ENCODE results near the gene SLC7A7. TPM values are rescaled to one million over a fixed set of nuclear protein-coding genes. Genes with fewer than 3 reads are reported as not detected.
A peak's percentile ranks its signal among the peaks of the same experiment; 100 is the strongest.
"Not testable (repeated sequence)": the region's sequence is repeated elsewhere in the genome, so short reads cannot be mapped to it uniquely, and the experiment has no call there.

Gene SLC7A7
- total RNA-seq, 4 donors from 2014 or later = 1.00 to 67.0 (median 33.6) TPM

DNA sequence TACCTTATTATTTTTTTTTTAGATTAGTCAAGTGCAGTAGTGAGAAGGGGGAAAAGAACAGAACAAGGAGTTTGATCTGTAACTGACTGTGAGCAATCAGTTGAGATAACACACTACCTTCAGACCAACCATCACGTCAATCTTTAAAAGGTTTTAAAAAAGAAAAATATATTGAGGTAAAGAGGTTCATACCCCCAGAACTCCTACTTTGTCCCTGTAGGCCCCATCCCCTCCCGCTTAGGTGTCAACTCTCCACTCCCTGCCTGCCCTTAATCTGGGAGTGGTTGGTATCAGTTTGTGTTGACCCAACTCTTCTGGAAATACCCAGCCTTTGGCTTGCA is 37.3 kb upstream of the SLC7A7 start:
- no peaks in the 10 kb centered on the region for H3K36me3 ChIP-seq
- H3K27me3 ChIP-seq = no peaks in the 10 kb centered on the region
- H3K9me3 ChIP-seq = no peaks in the 10 kb centered on the region
- intact Hi-C loops (cut with DNase I; ENCODE audit: low total_unique reads) (loop anchor here (2.0 to 10.0 kb wide), 2 partner anchors 16 to 298 kb away; partner anchors contain the start of gene MMP14), in situ Hi-C loops (cut with MboI; ENCODE audit: low pct_ligation_motif_present in 1 of 4, low pct_unique_long_range_greater_than_20kb in 1 of 4, low sequenced_read_pairs in 3 of 4) (loop anchor here in 2 of 4 donors (25.0 kb wide), 1 partner anchor 290 kb away; no protein-coding TSS in a partner anchor)
- H3K27ac ChIP-seq = peak overlapping the region; percentile 73 to 83 (median 76)
- TF ChIP-seq POLR2AphosphoS5 (IDR thresholded peaks at IDR 0.05) = no peak
- TF ChIP-seq EP300 (IDR thresholded peaks at IDR 0.05; ENCODE audit: low read depth) = no peak
- no peak for DNase-seq
- peaks cover 28 to 56% (median 42%) of the 10 kb centered on the region in 4 donors for H3K4me1 ChIP-seq
- no peak overlapping the region for H3K4me3 ChIP-seq
- WGBS, 2 donors (ENCODE audit: low coverage in 1 of 2) = 45 to 56% methylated on average over 1 to 2 of the region's 2 CpGs

DNA sequence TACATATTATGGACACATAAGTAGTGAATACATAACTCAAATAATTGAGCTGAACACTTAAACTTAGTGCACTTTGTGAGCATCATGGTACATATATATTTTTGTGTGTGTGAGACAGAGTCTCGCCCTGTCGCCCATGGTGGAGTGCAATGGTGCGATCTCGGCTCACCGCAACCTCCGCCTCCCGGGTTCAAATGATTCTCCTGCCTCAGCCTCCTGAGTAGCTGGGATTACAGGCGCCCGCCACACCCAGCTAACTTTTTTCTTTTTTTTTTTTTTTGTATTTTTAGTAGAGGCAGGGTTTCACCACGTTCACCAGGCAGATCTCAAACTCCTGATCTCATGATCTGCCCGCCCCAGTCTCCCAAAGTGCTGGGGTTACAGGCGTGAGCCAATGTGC is 36.9 kb upstream of the SLC7A7 start:
- in situ Hi-C loops (cut with MboI; ENCODE audit: low pct_ligation_motif_present in 1 of 4, low pct_unique_long_range_greater_than_20kb in 1 of 4, low sequenced_read_pairs in 3 of 4) = loop anchor here in 2 of 4 donors (25.0 kb wide), 1 partner anchor 290 kb away; no protein-coding TSS in a partner anchor

DNA sequence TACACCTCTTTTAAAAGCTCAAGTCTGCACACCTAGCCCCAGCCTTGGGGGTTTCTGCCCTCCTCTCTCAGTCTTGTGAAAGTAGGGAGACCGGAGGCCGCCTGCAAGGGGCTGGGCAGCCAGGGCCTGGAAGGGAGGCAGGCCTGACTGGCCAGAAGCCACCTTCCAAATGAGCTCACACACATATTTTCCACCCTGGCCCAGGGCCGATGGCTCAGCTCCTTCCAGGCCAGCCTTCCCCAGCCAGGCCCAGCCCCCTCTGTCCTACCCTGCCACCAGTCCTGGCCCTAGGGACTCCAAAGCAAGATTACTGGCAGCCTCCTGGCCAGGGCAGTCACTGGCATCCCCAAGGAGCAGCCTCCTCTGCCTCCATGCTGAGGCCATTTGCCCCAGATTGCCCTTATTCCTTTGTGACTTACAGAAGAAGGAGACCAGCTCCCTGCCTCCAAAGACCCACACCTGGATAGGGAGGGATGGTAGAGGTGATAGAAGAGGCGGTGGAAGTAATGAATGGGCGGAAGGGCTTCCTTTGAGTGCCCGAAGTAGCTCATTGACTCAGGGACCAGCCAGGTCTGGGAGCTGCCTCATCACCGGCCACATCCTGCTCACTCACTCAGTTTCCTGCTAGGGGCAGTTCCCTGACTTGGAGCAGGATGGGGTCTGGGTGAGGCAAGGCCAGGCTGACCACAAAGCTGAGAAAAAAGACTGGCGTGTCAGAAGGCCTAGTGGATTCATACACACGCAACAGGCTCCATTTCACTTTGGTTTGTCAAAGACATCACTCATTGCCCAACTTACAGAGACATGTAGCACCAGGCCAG is 35.9 kb upstream of the SLC7A7 start:
- intact Hi-C loops (cut with DNase I; ENCODE audit: low total_unique reads) = loop anchor here (10.0 kb wide), 1 partner anchor 296 kb away; no protein-coding TSS in a partner anchor

More for the DNA sequence above, 36.9 kb upstream of the SLC7A7 start:
- 81 to 82% methylated on average over 12 of the region's 12 CpGs for WGBS, 2 donors (ENCODE audit: low coverage in 1 of 2)
- not testable (repeated sequence) for H3K36me3 ChIP-seq, H3K4me3 ChIP-seq, H3K27me3 ChIP-seq, H3K9me3 ChIP-seq, DNase-seq
- Histone ChIP-seq H3K27ac (peak overlapping the region; percentile 76 to 92 (median 85)), H3K4me1 (peaks cover 32 to 60% (median 45%) of the 10 kb centered on the region in 4 donors)
- intact Hi-C loops (cut with DNase I; ENCODE audit: low total_unique reads) = loop anchor here (2.0 to 10.0 kb wide), 2 partner anchors 15 to 297 kb away; partner anchors contain the start of gene MMP14

DNA sequence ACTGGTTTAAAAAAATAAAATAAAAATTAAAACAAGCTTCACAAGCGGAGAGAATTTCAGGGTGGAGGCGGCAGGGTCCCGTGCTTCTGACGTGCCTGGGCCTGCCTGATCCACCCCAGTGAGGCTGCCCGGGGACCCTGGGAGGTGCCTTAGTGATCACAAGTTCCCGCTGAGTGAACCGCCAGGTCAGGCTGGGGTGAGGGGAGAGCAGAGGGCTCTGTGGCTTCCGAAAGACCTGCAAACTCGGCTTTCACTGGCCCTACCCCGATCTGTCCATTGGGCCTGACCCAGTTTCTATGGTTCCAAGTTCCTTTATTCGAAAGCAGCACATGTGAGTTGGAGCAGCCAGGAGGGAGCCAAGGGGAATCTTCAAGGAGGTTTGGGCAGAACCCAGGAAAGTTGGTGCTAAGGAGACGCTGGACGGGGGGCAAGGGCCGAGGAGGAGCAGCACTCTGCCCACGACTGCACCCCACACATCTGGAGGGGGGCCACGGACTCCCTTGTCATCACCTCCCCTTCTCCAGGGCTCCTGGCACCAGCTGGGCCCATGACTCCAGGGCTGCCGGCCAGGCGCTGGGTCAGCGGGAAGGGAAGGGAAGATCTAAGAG is 34.1 kb upstream of the SLC7A7 start:
- H3K4me3 ChIP-seq = no peak overlapping the region
- WGBS, 2 donors (ENCODE audit: low coverage in 1 of 2) = 60 to 71% methylated on average over 1 to 19 of the region's 19 CpGs
- peak overlapping the region; percentile 76 to 92 (median 85) for H3K27ac ChIP-seq
- TF ChIP-seq EP300 (IDR thresholded peaks at IDR 0.05; ENCODE audit: low read depth) (no peak), POLR2AphosphoS5 (IDR thresholded peaks at IDR 0.05) (no peak), POLR2A (IDR thresholded peaks at IDR 0.05) (no peak)
- TF ChIP-seq, protein P1, sequence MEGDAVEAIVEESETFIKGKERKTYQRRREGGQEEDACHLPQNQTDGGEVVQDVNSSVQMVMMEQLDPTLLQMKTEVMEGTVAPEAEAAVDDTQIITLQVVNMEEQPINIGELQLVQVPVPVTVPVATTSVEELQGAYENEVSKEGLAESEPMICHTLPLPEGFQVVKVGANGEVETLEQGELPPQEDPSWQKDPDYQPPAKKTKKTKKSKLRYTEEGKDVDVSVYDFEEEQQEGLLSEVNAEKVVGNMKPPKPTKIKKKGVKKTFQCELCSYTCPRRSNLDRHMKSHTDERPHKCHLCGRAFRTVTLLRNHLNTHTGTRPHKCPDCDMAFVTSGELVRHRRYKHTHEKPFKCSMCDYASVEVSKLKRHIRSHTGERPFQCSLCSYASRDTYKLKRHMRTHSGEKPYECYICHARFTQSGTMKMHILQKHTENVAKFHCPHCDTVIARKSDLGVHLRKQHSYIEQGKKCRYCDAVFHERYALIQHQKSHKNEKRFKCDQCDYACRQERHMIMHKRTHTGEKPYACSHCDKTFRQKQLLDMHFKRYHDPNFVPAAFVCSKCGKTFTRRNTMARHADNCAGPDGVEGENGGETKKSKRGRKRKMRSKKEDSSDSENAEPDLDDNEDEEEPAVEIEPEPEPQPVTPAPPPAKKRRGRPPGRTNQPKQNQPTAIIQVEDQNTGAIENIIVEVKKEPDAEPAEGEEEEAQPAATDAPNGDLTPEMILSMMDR (IDR thresholded peaks at IDR 0.05) = no peak
- peak; percentile 29 for DNase-seq
- H3K27me3 ChIP-seq = no peaks in the 10 kb centered on the region
- in situ Hi-C loops (cut with MboI; ENCODE audit: low pct_ligation_motif_present in 1 of 4, low pct_unique_long_range_greater_than_20kb in 1 of 4, low sequenced_read_pairs in 3 of 4) (loop anchor here in 2 of 4 donors (10.0 to 25.0 kb wide), 2 partner anchors 262 to 285 kb away; partner anchors contain the start of genes ABHD4 (in 1 of the 2) and DAD1 (in 1 of the 2)), intact Hi-C loops (cut with DNase I; ENCODE audit: low total_unique reads) (no loop called here)
- peaks cover 0 to 21% (median 2%) of the 10 kb centered on the region in 4 donors for H3K36me3 ChIP-seq
- H3K9me3 ChIP-seq = no peaks in the 10 kb centered on the region
- peaks cover 39 to 78% (median 60%) of the 10 kb centered on the region in 4 donors for H3K4me1 ChIP-seq

More for the DNA sequence above, 35.9 kb upstream of the SLC7A7 start:
- TF ChIP-seq POLR2A (IDR thresholded peaks at IDR 0.05) (no peak), POLR2AphosphoS5 (IDR thresholded peaks at IDR 0.05) (peak; percentile 59 to 62 (median 60))
- in situ Hi-C loops (cut with MboI; ENCODE audit: low pct_ligation_motif_present in 1 of 4, low pct_unique_long_range_greater_than_20kb in 1 of 4, low sequenced_read_pairs in 3 of 4) = loop anchor here in 2 of 4 donors (25.0 kb wide), 1 partner anchor 289 kb away; no protein-coding TSS in a partner anchor
- Histone ChIP-seq H3K27me3 (no peaks in the 10 kb centered on the region), H3K4me3 (no peak overlapping the region), H3K9me3 (no peaks in the 10 kb centered on the region), H3K27ac (peak overlapping the region; percentile 76 to 92 (median 85)), H3K36me3 (peaks cover 0 to 2% (median 0%) of the 10 kb centered on the region in 4 donors), H3K4me1 (peaks cover 39 to 70% (median 56%) of the 10 kb centered on the region in 4 donors)
- WGBS, 2 donors (ENCODE audit: low coverage in 1 of 2) = 79% methylated on average over 9 of the region's 9 CpGs; no CpG with 5 or more reads in 1 of the 2 donors
- DNase-seq = peak; percentile 72

DNA sequence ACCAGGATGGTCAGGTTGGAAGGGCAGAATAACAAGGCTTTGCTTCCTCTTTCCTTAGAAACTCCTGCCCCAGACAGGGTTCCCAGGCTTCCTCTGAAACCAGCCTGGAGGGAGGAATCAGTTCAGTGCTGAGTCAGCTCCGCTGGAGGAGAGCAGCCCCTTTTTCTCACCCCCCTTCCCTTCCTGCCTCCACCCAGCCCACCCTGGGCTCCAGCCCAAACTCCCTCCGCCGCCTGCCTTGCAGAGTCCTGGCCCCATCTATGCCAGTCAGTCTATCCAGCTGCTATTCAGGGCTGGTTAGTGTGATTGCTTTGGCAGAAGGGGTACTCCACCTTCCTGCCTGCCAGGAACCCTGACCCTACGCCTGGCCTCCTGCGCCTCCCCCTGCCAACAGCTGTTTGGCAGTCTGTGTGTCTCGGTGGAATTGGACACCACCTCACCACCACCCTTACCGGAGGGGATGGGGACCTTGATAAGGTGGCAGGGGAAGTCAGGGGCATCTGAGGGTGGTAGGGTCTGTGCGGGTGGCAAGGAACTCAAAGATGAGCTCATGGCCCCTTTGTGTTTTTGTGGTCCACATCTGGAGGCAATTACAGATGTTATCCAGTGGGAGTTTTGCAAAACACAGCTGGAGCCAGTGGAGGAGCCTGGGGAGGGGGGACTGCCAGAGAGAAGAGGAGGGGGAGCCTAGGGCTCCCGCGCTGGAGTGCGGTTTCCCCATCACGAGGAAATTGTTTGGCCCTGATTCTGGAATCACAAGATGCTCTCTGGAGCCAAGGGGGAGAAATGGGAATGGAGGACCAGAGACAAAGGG is 33.3 kb upstream of the SLC7A7 start:
- in situ Hi-C loops (cut with MboI; ENCODE audit: low pct_ligation_motif_present in 1 of 4, low pct_unique_long_range_greater_than_20kb in 1 of 4, low sequenced_read_pairs in 3 of 4) (loop anchor here in 2 of 4 donors (10.0 to 25.0 kb wide), 2 partner anchors 261 to 284 kb away; partner anchors contain the start of genes ABHD4 (in 1 of the 2) and DAD1 (in 1 of the 2)), intact Hi-C loops (cut with DNase I; ENCODE audit: low total_unique reads) (no loop called here)
- peaks cover 0 to 27% (median 3%) of the 10 kb centered on the region in 4 donors for H3K36me3 ChIP-seq
- TF ChIP-seq, protein P1 (IDR thresholded peaks at IDR 0.05) = no peak
- TF ChIP-seq POLR2AphosphoS5 (IDR thresholded peaks at IDR 0.05) (peak in 2 of 3 donors; percentile 33 to 34), EP300 (IDR thresholded peaks at IDR 0.05; ENCODE audit: low read depth) (no peak), POLR2A (IDR thresholded peaks at IDR 0.05) (no peak)
- peaks cover 39 to 76% (median 60%) of the 10 kb centered on the region in 4 donors for H3K4me1 ChIP-seq
- H3K9me3 ChIP-seq = no peaks in the 10 kb centered on the region
- WGBS, 2 donors (ENCODE audit: low coverage in 1 of 2) = 51% methylated on average over 12 of the region's 12 CpGs; no CpG with 5 or more reads in 1 of the 2 donors
- no peaks in the 10 kb centered on the region for H3K27me3 ChIP-seq
- DNase-seq = peak; percentile 56
- peak overlapping the region; percentile 76 to 92 (median 85) for H3K27ac ChIP-seq
- no peak overlapping the region for H3K4me3 ChIP-seq
